Stimulated activated CD8-positive, alpha-beta memory T cell treated with anti-CD3 and anti-CD28 coated beads, Interleukin-2, amount 100 ng/mL, for 48 hours (primary cell): ENCODE data around the gene TTC13.
"Not testable (repeated sequence)": the region's sequence is repeated elsewhere in the genome, so short reads cannot be mapped to it uniquely, and the experiment has no call there.

Experiments used
- DNase-seq, 2 donors: peaks; one replicate each; pipeline ENCODE4 v3.0.0-alpha.2; 2020; ENCODE audit warnings: low read depth in 2 of 2

TTC13 gene

GRCh38 chr1:230987448-230987847, 8.8 kb upstream of the TTC13 start:
- DNase-seq = no peak

DNA sequence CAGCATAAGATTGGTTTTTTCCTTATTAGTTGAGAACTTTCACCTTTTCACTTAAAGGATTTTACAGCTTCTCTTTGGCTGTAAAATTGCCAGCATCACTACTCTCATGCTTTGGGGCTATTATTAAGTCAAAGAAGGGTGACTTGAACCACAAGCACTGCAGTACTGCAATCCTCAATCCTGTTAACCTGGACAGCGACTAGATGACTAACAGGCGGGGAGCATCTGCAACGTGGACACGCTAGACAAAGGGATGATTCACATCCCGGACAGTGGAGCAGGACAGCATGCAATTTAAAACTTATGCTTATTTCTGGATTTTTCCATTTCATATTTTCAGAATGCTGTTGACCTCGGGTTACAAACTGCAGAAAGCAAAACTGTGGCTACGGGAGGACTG, 8.3 kb upstream of the TTC13 start:
- DNase-seq = no peak

DNA sequence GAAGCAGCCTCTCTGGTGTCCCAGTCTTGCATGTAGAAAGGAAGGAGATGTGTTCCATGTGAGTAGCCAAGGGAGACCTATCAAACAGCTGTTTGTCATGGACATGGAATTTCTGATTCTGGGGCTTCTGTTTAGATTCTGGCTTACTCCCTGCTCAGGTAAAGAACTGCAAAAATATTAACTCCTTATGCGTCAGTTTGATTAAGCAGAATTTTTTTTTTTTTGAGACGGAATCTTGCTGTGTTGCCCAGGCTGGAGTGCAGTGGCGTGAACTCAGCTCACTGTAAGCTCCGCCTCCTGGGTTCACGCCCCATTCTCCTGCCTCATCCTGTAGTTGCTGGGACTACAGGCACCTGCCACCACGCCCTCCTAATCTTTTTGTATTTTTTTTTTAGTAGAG, 7.0 kb upstream of the TTC13 start:
- no peak for DNase-seq

DNA sequence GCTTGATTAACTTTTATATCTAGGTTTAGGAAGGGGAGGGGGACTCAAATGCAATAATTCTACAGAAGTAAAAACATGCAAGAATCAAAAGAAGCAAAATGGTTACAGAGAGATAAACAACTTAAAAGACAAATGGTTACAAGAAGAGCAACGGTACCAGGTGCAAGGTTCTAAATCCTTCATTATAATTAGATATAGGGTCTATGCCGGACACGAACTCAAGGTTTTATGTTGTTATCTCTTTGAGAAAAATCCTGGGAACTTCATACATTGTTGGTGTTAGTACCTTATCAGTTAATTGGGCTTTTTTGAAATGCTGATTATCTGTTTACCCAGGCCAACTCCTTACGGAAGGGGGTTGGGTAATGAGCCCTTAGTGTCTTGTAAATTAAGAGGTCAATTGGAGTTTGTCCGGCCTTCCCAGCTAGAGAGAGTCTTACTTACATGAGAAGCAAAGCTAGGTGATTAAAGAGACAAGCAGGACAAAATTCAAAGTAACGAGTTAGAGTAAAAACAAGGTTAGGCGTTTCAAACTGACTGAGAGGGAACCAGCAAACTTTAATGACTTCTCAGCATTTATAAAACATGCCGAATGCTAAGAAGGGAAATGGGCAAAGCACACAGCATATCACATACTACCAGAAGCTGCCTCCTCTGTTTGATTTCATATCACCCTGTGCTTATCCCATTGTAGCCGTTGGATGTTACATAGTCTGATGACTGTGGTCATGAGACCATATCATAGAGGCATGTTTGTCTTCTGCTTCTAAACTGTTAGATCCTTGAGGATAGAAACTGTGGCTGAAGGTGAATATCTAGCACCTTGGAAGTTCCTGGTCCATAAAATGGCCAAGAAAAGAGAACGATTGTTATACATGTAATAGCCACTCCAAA, 6.2 kb upstream of the TTC13 start:
- not testable (repeated sequence) for DNase-seq

DNA sequence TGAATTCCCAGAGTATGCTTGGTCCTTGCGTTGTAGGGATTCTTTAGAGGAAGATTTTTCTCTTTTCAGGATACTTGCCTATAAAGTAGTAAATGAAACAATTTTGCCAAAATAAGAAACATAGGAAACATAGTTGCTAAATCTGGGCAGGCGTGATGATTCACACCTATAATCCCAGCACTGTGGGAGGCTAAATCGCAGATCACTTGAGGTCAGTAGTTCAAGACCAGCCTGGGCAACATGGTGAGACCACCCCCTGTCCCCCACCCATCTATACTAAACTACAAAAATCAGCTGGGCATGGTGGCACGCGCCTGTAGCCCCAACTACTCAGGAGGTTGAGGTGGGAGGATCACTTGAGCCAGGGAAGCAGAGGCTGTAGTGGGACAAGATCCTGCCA, 5.2 kb upstream of the TTC13 start:
- no peak for DNase-seq

DNA sequence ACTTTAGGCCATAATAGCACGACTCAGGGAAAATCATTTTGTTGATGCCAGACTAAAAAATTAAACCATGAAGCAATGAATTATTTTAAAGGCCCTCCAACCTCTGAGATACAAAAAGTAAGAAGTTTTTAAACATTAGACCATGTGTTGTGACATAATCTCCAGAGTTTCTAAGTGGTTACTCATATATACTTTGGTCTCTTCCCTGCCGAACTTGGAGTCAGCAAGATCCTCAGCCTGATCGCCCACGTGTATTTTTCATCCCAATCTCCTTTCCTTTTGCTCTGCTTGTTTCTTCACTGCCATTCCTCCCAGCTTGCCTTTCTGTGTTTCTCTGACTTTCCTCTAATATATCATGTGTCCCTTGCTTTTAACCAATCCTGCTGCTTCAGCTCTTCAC, 4.0 kb upstream of the TTC13 start:
- no peak for DNase-seq

DNA sequence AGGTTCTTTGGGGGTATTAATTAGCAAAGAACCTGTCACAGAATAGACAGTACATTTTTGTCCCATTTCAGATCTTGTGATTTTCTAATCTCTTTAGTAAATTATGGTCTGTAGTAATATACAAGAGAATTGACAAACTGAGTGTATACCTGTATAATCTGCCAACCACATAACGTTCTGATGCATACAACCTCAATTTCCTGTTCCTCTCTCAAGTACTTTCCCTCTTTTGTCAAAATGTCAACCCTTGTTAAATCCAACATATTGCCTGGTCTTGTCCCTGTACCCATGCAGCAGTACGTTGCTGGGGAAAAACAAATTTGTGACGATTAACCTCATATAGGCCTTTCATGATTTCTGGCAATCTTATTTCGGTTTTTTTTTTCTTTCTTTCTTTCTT, 1.3 kb upstream of the TTC13 start:
- DNase-seq = no peak

DNA sequence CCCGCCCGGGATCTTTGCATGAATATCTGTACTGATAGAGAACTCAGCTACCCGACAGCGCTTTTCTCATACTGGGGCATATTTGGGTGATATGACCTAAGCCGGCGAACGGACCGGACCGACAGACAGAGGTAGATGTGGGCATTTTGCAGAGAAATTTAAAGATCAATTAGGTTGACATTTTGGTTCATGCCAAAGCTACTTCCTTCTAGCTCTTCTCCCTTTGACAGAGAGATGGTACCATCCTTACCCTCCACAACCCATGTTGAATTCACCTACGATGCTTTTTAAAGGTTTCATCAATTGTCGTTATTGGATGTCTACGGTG, 692 bp upstream of the TTC13 start:
- no peak for DNase-seq

DNA sequence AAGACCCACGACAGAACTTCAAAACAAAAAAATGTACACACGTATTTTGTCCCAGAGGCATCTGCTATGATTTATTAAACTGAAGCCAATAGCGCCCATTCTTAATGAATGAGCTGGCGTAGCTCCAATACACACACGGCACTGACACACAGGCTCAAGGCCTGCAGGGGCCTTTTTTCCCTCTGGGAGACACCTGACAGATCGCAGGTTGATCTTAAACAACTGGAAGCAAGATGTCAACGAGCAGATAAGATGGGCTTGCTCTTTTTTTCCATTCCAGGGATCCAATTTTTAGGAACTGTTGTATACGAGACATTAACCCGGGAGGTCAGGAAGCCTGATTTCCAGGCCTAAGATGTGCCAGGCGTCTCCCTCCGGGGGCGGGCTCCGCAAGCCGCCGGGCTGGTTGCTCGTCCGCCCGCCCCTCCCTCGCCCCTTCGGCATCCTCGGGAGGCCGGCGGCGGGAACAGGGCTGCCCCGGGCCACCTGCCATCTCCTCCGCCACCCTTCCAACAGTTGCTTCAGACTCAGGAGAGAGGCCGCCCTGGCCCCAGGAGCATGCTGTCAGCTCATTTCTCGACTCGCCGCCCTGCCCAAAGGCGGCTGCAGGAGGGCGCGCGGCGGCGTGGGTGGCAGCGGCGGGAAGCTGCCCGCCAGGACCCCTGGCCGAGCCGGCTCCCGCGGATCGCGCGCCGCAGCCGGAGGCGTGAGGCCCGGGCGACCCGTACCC, 735 bp downstream of the TTC13 start:
- peak; percentile 13 to 14 for DNase-seq

GRCh38 chr1:230976825-230977747, 1.6 kb downstream of the TTC13 start:
- no peak for DNase-seq

DNA sequence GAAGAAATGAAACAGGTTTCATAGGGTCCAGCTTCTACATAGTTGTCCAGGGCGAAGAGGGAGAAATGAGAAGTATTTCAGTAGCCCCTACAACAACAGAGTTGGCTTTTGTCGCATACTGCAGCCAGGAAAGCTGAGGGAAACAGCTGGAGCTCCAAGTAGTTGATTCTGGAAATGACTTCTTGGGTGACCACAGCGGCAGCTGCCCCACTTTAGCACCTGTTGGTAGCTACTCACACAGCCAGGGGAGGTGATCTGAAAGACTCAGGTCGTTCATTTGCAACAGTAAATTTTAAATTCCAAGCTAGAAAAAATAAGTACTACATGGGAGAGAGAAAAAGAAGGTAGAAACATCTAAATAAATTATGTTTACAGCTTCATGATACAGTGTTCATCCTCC, 2.3 kb downstream of the TTC13 start:
- no peak for DNase-seq

DNA sequence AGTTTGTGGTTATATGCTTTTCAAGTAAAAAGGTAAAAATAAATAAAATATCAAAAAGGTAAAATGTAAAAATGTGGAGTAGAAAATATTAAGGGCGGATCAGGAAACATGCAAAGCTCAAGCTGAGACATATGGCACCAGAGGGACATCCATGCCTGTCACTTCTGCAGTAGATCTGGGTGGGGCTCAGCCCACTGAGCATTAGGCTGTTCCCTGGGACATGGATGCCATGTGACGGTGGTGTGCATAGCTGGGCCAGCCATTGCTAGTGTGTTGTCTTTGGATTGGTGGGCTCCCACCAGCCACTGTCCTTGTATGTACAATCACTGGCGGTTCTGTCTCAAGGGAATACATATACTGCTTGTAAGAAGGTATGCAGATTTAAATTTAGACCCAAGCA, 3.0 kb downstream of the TTC13 start:
- DNase-seq = no peak

DNA sequence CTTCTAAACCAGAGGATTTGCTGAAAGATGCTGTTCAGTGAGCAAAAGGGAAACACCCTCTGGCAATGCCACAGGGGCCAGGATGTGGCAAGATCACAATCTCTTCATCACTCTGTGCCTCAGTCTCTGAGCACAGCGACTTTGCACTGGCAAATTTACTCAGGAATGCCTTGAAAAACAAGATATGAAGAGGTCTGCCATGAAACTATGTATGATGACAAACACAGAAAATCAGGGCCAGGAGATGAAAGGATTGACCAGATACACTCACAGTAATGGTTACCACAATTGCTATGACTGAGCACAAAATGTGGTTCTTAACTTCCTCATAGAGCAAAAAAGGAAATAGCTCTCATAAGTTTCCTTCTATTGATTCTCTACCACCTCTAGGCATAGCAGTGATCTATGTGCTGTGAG, 5.8 kb downstream of the TTC13 start:
- peak in 1 of 2 donors; percentile 24 for DNase-seq

DNA sequence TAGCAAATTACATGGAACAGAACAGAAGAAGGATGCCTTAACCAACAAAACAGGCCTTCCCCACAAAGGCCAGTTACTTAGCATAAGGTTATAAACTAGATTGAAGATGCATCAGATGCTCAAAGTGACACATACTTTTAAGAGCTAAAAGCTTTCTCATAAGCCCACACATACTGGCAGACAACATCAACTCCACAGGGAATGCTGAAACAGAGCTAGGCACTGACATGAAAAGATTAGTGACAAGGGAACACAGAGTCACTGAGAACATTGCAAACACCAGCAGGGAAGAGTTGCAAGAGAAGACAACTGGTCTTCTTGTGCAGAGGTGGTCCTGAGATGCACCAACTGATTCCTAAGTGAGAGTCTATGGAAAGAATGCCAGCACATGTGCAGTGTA, 6.9 kb downstream of the TTC13 start:
- DNase-seq = no peak

DNA sequence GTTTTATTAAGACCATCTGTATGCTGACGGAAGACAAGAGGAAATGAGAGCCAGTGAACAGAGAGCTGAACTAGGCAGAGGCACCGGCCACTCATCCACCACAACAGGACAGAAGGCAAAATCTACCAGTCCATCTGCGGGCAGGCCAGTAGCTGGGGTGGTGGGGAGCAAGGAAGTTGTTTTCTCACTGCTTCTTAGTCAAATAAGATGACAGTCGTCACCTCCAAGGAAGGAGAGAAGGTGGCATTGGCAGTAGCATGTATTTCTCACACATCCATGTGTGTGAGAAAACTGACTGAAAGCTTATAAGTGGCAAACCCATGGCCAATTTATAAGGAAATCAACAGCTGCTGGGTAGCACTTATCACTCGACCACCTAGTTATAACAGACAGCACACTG, 8.2 kb downstream of the TTC13 start:
- DNase-seq = no peak

GRCh38 chr1:230966358-230966873, 12.2 kb downstream of the TTC13 start:
- DNase-seq = no peak

GRCh38 chr1:230965535-230965934, 13.1 kb downstream of the TTC13 start:
- DNase-seq = no peak

DNA sequence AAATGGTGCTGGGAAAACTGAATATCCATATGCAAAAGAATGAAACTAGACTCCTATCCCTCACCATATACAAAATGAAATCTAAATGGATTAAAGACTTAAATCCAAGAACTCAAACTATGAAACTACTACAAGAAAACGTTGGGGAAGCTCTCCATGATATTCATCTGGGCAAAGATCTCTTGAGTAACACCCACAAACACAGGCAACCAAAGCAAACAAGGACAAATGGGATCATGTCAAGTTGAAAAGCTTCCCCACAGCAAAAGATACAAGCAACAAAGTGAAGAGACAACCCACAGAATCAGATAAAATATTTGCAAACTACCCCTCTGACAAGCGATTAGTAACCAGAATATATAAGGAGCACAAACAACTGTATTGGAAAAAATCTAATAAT, 13.8 kb downstream of the TTC13 start:
- no peak for DNase-seq

- no peak for DNase-seq
Observed at GRCh38 chr1:230958370-230958769, 20.3 kb downstream of the TTC13 start.

DNA sequence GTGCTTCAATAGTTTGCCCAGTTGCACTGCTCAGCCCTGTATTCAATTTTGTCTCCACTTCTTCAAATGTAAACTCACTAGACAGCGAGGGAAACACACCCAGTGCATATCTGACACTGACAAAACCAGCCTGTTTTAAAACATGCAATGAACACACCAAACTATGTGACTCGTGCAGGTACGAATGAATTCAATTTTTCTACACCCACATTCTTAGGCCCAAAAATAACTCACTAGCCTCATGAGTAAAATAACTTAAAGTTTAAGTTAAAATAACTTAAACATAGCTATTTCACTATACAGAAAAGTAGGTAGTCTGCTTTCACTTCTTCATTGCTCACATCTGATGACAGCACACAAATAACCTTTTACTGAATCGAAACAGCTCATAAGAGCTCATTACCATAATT, 21.1 kb downstream of the TTC13 start:
- no peak for DNase-seq

DNA sequence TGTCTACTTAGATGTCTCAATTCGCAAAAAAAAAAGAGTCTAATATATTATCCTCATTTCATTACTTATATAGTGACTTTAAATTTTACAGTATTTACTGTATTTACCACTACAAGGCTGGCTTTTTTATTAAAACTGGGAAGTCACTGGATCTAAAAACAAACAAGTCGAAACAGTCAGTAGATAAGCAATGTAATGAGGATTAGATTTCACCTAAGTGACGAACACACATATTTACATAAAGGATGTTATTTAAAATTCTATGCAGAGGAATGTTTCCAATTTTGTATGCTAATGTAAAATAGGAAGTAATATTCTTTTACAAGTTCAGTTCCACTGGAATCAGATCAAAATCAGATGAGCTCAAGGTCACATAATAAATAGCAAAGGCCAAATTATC, 28.3 kb downstream of the TTC13 start:
- DNase-seq = no peak

DNA sequence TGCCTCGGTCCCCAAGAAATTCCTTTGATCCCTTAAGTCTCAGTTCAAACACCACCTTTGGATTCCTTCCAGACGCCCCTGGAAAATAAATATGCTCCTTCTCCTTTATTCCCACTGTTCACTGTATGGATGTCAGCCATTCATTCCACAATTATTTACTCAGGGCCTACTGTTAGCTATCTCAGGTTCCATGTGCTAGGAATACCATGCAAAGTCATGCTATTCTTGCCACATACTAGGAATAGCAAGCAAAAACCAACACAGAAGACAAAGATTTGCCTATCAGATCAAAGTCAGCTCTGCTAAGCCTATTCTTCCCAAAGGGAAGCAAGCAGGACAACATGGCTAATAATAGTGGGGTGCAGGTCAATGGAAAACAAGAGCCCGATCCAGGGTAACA, 29.8 kb downstream of the TTC13 start:
- DNase-seq = no peak
